ENCODE results near the gene NARS2.
"Not testable (repeated sequence)": the region's sequence is repeated elsewhere in the genome, so short reads cannot be mapped to it uniquely, and the experiment has no call there.

NARS2 gene

DNA sequence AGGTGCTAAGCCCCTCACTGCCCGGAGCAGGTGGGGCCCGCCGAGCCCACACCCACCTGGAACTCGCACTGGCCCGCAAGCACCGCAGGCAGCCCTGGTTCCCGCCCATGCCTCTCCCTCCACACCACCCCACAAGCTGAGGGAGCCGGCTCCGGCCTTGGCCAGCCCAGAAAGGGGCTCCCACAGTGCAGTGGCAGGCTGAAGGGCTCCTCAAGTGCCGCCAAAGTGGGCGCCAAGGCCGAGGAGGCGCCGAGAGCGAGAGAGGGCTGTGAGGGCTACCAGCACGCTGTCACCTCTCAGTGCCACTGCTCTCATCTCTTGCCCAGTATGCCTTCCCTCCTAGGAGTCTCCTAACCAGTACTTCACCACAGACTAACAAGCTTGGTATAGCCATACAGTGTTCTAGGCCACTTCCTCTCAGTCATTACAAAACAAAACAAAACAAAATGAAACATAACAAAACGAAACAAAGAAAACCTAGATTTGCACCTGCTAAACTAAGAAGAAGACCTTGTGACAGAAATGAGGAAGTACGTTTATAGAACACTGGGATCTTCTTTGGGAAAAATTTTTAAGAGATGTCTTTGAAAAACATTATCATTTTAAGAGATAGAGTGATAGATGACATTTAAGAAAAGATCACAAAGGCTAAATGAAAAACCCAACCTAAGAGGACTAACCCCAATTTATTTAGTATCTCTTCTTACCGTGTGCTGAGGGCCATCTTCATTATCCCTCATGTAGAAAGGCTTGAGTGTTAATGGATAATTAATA, 109.3 kb downstream of the NARS2 start:
- peak overlapping the region; percentile 30 for H3K27ac Mint-ChIP-seq
- peaks cover 17% of the 10 kb centered on the region for H3K36me3 Mint-ChIP-seq
- no peaks in the 10 kb centered on the region for H3K9me3 Mint-ChIP-seq (ENCODE audit: low read depth)
- peaks cover 18% of the 10 kb centered on the region for H3K4me1 Mint-ChIP-seq (ENCODE audit: low read depth)
- peak overlapping the region; percentile 43 for H3K4me3 Mint-ChIP-seq
- no peaks in the 10 kb centered on the region for H3K27me3 Mint-ChIP-seq

DNA sequence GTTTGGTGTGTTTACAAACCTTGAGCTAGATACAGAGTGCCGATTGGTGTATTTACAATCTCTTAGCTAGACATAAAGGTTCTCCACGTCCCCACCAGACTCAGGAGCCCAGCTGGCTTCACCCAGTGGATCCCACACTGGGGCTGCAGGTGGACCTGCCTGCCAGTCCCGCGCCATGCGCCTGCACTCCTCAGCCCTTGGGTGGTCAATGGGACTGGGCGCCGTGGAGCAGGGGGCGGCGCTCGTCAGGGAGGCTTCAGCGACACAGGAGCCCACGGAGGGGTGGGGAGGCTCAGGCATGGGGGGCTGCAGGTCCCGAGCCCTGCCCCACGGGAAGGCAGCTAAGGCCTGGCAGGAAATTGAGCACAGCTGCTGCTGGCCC, 109.9 kb downstream of the NARS2 start:
- H3K9me3 Mint-ChIP-seq (ENCODE audit: low read depth); H3K27ac Mint-ChIP-seq; H3K4me3 Mint-ChIP-seq; H3K27me3 Mint-ChIP-seq: not testable (repeated sequence)
- H3K4me1 Mint-ChIP-seq (ENCODE audit: low read depth): peaks cover 18% of the 10 kb centered on the region
- H3K36me3 Mint-ChIP-seq: peaks cover 21% of the 10 kb centered on the region

DNA sequence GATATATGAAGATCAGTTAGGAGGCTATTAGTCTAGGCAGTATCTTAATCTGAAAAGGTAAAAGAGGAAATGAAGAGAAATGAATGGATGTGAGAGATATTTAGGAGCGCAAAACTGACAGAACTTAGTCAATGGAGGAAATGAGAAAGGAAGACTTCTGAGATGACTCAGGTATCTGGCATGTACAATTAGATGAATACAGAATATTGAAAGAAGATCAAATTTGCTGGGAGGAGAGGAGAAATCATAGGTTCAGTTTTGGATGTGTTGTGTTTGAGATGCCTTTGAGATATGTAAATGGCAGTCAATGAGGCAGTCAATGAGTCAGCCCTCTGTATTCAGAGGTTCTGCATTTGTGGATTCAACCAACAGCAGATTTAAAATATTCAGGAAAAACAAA, 114.2 kb downstream of the NARS2 start:
- Mint-ChIP-seq H3K4me3 (no peak overlapping the region), H3K36me3 (peaks cover 31% of the 10 kb centered on the region), H3K4me1 (ENCODE audit: low read depth) (peaks cover 9% of the 10 kb centered on the region), H3K27ac (no peak overlapping the region), H3K27me3 (no peaks in the 10 kb centered on the region), H3K9me3 (ENCODE audit: low read depth) (no peaks in the 10 kb centered on the region)

DNA sequence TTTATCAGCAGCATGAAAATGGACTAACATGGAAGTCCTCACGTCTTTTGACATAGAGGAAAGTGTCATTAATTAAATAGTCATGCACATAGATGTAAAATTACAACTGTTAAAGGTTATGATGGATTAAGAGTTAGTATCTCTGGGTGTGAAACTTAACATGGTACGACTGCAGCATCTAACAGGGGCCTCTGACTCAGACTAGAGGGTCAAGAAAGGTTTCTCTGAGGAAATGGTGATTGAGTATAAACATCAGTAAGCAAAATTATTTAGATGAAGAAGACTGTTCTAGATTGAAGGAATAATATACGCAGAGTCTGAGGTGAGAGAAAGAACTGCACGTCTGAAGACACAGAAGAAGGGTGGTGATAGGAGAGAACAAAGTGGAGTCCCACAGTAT, 114.9 kb downstream of the NARS2 start:
- no peak overlapping the region for H3K27ac Mint-ChIP-seq
- H3K4me1 Mint-ChIP-seq (ENCODE audit: low read depth): peaks cover 6% of the 10 kb centered on the region
- H3K4me3 Mint-ChIP-seq: no peak overlapping the region
- H3K9me3 Mint-ChIP-seq (ENCODE audit: low read depth): no peaks in the 10 kb centered on the region
- peaks cover 32% of the 10 kb centered on the region for H3K36me3 Mint-ChIP-seq
- no peaks in the 10 kb centered on the region for H3K27me3 Mint-ChIP-seq

- Mint-ChIP-seq H3K27ac (no peak overlapping the region), H3K27me3 (no peaks in the 10 kb centered on the region), H3K9me3 (ENCODE audit: low read depth) (no peaks in the 10 kb centered on the region), H3K4me1 (ENCODE audit: low read depth) (peaks cover 3% of the 10 kb centered on the region), H3K4me3 (no peak overlapping the region), H3K36me3 (peaks cover 32% of the 10 kb centered on the region)
Observed at GRCh38 chr11:78457448-78457847, 117.2 kb downstream of the NARS2 start.

- H3K4me3 Mint-ChIP-seq: no peak overlapping the region
- no peak overlapping the region for H3K27ac Mint-ChIP-seq
- no peaks in the 10 kb centered on the region for H3K9me3 Mint-ChIP-seq (ENCODE audit: low read depth)
- peaks cover 3% of the 10 kb centered on the region for H3K4me1 Mint-ChIP-seq (ENCODE audit: low read depth)
- peaks cover 27% of the 10 kb centered on the region for H3K36me3 Mint-ChIP-seq
- H3K27me3 Mint-ChIP-seq: no peaks in the 10 kb centered on the region
Observed at GRCh38 chr11:78453140-78453935, 121.3 kb downstream of the NARS2 start.

DNA sequence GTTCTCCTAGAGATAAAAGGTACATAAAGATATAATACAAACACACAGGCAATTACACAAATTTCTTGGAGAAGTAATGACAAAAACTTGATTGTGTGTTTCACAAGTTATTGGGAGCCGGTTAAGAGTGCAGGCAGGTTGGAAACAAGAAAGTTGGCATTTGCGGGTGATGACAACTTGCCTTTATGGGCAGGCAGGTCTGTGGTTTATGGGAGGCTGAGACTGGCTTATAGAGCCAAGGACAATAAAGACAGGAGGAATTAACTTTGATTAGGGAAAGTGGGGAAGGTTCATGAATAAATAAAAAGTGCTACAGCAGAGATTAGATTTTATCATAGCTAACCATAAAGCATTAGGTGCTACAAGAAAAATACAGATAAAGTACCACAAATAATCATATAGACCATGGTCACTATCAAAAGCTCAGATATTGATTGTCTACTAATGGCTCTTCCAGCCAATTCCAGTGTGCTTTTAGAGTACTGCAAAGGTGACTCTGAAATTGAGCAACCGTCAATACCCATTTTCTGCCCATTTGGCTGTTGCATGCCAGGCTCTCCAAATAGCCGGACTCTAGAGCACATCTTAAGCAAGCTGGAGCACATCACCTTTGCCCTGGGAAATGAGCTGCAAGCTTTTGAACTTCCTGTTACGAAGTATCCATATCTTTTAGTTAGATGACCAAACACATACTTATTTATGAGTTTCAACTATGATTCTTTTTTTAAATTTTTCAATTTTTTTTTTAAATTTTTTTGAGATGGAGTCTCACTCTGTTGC, 123.1 kb downstream of the NARS2 start:
- Mint-ChIP-seq H3K9me3 (ENCODE audit: low read depth) (no peaks in the 10 kb centered on the region), H3K36me3 (peaks cover 20% of the 10 kb centered on the region), H3K27ac (no peak overlapping the region), H3K27me3 (no peaks in the 10 kb centered on the region), H3K4me3 (no peak overlapping the region), H3K4me1 (ENCODE audit: low read depth) (peaks cover 3% of the 10 kb centered on the region)

GRCh38 chr11:78450866-78451265, 123.8 kb downstream of the NARS2 start:
- H3K4me3 Mint-ChIP-seq: no peak overlapping the region
- no peaks in the 10 kb centered on the region for H3K27me3 Mint-ChIP-seq
- H3K36me3 Mint-ChIP-seq: peaks cover 20% of the 10 kb centered on the region
- H3K4me1 Mint-ChIP-seq (ENCODE audit: low read depth): peaks cover 3% of the 10 kb centered on the region
- H3K27ac Mint-ChIP-seq: peak overlapping the region; percentile 23
- no peaks in the 10 kb centered on the region for H3K9me3 Mint-ChIP-seq (ENCODE audit: low read depth)

GRCh38 chr11:78449866-78450265, 124.8 kb downstream of the NARS2 start:
- H3K36me3 Mint-ChIP-seq: peaks cover 17% of the 10 kb centered on the region
- peaks cover 3% of the 10 kb centered on the region for H3K4me1 Mint-ChIP-seq (ENCODE audit: low read depth)
- no peak overlapping the region for H3K4me3 Mint-ChIP-seq
- no peaks in the 10 kb centered on the region for H3K9me3 Mint-ChIP-seq (ENCODE audit: low read depth)
- H3K27me3 Mint-ChIP-seq: no peaks in the 10 kb centered on the region
- no peak overlapping the region for H3K27ac Mint-ChIP-seq

DNA sequence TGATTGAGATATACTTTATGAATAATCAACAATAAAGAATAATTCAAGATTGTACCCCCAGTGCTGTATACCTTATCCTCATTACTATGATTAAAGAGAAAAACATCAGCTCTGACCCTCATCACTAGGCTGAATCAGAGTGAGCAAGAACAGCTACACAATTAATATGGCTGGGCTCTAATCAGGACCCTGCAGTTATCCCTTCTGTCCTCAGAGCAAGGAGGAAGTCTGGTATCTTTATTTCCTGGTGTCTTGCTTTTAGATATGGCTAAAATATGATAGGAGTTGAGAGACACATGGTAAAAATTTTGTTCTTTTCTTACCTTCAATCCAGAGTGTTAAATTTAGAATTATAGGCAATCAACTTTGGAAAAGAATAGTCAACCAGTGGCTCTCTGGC, 128.5 kb downstream of the NARS2 start:
- no peaks in the 10 kb centered on the region for H3K9me3 Mint-ChIP-seq (ENCODE audit: low read depth)
- H3K4me3 Mint-ChIP-seq: no peak overlapping the region
- H3K4me1 Mint-ChIP-seq (ENCODE audit: low read depth): no peaks in the 10 kb centered on the region
- no peak overlapping the region for H3K27ac Mint-ChIP-seq
- H3K27me3 Mint-ChIP-seq: no peaks in the 10 kb centered on the region
- peaks cover 25% of the 10 kb centered on the region for H3K36me3 Mint-ChIP-seq

- Mint-ChIP-seq H3K9me3 (ENCODE audit: low read depth) (no peaks in the 10 kb centered on the region), H3K4me3 (no peak overlapping the region), H3K36me3 (peaks cover 21% of the 10 kb centered on the region), H3K4me1 (ENCODE audit: low read depth) (no peaks in the 10 kb centered on the region), H3K27ac (no peak overlapping the region), H3K27me3 (no peaks in the 10 kb centered on the region)
Observed at GRCh38 chr11:78444726-78445125, 129.9 kb downstream of the NARS2 start.

GRCh38 chr11:78441956-78442355, 132.7 kb downstream of the NARS2 start:
- H3K9me3 Mint-ChIP-seq (ENCODE audit: low read depth): no peaks in the 10 kb centered on the region
- H3K27me3 Mint-ChIP-seq: no peaks in the 10 kb centered on the region

GRCh38 chr11:78438298-78438975, 136.2 kb downstream of the NARS2 start:
- Mint-ChIP-seq H3K27ac (no peak overlapping the region), H3K9me3 (ENCODE audit: low read depth) (no peaks in the 10 kb centered on the region), H3K4me3 (no peak overlapping the region), H3K36me3 (peaks cover 33% of the 10 kb centered on the region), H3K4me1 (ENCODE audit: low read depth) (no peaks in the 10 kb centered on the region), H3K27me3 (no peaks in the 10 kb centered on the region)

More at GRCh38 chr11:78441956-78442355, 132.7 kb downstream of the NARS2 start:
- Mint-ChIP-seq H3K4me1 (ENCODE audit: low read depth) (no peaks in the 10 kb centered on the region), H3K4me3 (no peak overlapping the region), H3K36me3 (peaks cover 32% of the 10 kb centered on the region), H3K27ac (no peak overlapping the region)

GRCh38 chr11:78432956-78433355, 141.7 kb downstream of the NARS2 start:
- Mint-ChIP-seq H3K27me3 (no peaks in the 10 kb centered on the region), H3K36me3 (peaks cover 12% of the 10 kb centered on the region), H3K4me1 (ENCODE audit: low read depth) (no peaks in the 10 kb centered on the region), H3K4me3 (no peak overlapping the region), H3K9me3 (ENCODE audit: low read depth) (no peaks in the 10 kb centered on the region), H3K27ac (no peak overlapping the region)
